ENCODE data around the gene HSPD1.

DNA sequence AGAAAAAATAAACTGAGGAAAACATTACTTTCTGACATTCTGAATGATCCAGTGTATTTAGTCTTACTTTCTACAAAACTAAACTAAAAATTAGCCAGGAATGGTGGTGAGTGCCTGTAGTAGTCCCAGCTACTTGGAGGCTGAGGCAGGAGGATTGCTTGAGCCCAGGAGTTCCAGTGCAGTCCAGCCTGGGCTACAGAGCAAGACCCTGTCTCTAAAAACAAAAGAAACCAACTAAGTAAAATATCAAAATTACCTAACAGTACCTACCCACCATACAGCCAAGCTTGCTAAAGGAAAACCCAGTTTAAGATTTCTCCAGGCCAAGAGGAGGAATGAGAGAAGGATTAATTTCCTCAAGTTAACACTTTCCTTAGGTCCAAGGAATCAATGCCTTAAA is 2.9 kb downstream of the HSPD1 start:
- TF ChIP-seq GATA2 (IDR thresholded peaks at IDR 0.05; ENCODE audit: low read depth, low read length) (no peak), GATA3 (IDR thresholded peaks at IDR 0.05; ENCODE audit: low read depth, low read length) (no peak)
